Tibial nerve (tissue), 3 donors: ENCODE data around the gene TPRG1L.

ENCODE experiments used
- CTCF ChIP-seq, 5 experiments: fragments of 200-600 bp in 3 of 5; fragments of 450-650 bp in 2 of 5; sonication (generic) in 3 of 5; IDR thresholded peaks; one replicate each; pipeline ENCODE4 v1.5.1; 2016 to 2019; ENCODE audit warnings: antibody characterized with exemption in 5 of 5, mild to moderate bottlenecking in 3 of 5, moderate library complexity in 2 of 5
- POLR2A ChIP-seq, 2 donors: fragments of 450-650 bp; IDR thresholded peaks; one replicate each; pipeline ENCODE4 v1.6.1; 2017; ENCODE audit warnings: antibody characterized with exemption in 2 of 2, mild to moderate bottlenecking in 2 of 2, moderate library complexity in 2 of 2

GRCh38 chr1:3598522-3599285, 26.1 kb upstream of the TPRG1L start:
- TF ChIP-seq POLR2A (IDR thresholded peaks at IDR 0.05) (no peak), CTCF (IDR thresholded peaks at IDR 0.05) (no peak)
